ENCODE measurements around the gene SELENOO.
A peak's percentile ranks its signal among the peaks of the same experiment; 100 is the strongest.

The SELENOO gene

DNA sequence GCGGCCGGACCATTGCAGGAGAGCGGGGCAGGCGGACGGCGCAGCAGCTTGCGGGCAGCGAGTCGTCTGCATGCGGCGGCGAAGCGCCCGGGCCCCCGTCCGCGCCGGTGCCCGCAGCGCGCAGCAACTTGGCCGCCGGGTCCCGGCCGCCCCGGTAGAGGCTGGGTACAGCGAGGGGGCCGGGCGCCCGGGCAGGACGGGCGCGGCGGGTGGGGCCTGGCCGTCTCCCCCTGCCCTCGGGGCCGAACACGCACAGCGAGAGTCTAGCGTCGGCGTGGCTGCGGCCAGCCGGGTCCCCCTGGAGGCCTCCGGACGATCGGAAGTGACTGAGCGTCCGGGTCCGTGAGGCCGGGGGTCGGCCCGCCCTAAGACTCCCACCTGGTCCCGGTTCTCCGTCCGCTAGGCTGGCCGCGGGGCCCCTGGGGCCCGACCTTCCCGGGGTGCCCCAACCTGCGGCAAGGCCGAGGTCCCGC lies 15.9 kb upstream of the SELENOO start:
- DNase-seq: no peak

DNA sequence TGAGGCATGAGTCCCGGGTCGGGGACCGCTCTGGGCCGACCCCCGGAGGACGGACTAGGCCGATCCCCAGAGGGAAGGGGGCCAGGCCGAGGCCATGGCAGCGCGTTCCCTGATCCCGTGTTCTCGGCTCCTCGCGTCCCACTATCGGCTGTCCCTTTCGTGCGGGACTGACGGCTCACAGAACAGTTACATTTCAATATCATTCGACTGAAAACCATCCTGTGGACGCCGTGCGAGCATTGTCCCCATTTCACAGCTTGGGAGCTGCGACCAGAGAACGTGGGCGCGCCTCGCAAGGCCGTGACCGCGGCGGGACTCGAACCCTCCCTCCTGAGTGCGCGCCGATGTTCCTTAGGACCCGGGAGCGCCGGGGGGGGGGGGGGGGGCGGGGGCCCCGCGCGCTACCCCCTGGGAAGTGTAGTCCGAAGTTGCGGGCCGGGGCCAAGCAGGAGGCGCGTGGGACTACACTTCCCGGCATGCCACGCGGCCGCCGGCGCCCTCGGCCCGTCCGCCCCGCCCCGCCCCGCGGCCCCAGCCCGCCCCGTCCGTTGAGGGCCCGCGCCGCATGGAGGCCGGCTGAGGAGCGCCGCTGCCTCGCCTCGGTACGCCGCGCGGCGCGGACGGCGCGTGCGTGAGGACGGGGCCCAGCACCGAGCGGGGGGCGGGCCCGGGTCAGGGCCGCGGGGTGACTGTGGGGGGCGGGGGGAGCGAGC lies 15.3 kb upstream of the SELENOO start, which contains the start of gene TRABD:
Gene TRABD, plus strand, starts transcription at position 539 of the 713 bp plus-strand sequence. CDS start 7,148 bp downstream, outside the sequence.
- DNase-seq: peak; percentile 92

DNA sequence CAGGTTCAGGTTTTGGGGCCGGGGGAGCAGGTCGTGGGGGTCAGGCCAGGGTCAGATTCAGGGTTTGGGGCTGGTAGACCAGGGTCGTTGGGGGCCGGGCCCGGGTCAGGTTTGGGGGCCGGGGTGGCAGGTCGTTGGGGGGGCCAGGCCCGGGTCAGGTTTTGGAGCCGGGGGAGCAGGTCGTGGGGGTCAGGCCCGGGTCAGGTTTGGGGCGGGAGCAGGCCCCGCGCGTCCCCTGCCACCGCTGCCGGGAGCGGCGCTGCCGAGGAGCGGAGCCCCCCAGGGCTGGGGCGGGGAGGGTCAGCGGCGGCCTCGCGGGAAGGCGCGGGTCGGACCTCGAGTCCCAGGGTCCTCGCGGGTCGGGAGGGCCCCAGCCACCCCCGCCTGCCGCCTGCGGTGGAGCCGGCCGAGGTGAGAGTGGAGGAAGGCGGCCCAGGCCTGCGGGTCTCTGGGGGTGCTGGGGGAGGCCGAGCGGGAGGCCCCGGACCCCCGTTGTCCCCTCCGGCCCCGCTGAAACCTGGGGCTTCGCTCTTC lies 14.6 kb upstream of the SELENOO start:
- DNase-seq: no peak

DNA sequence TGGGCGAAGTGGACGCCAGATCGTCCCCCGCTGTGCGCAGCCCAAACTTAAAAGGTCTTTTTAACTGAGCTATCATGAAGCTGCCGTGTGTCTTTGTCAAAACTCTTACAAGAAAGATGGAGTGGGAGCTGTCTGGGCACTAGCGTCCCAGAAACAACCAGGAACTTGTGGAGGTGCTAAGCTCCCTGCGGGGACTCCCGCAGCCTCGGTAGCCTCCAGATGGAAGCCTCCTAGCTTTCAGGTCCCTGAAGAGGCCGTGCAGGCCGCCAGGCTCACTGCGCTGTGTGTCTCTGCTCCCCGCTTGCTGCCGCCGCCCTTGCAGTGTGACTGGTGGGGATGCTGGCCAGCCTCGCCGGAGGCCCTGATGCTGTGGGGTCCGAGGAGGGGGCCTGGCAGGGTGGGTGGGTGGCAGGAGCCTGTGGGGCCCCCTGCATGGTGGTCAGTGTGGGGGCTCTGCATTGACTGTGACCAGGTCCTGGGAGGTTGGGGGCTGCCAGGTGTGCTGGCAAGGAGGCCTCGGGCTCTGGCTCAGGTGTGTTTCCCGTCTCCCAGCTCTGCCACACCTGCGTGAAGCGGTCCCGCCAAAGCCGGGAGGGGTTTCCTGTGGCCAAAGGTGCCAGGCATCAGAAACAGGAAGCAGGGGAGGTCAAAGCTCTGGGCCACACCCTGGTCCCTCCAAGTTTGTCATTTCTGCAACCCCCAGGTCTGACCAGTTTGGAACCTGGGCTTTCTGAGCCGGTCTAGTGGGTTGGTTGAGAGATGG lies 13.9 kb upstream of the SELENOO start:
- DNase-seq: no peak

DNA sequence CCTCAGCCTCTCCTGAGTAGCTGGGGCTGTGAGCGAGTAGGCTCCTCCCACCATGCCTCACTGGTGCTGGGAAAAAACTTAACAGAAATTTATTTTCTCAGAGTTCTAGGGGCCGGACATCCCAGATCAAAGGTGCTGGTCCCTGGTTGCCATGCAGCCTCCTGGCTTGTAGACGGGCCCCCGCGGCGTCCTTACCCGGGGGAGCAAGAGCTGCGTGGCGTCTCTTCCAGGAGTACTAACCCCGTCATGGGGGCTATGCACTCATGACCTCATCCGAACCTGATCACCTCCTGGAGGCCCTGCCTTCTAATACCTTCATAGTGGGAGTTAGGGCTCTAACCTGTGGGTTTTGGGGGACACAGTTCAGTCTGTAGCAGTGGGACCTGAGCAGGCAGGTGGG lies 12.5 kb upstream of the SELENOO start:
- no peak for DNase-seq

DNA sequence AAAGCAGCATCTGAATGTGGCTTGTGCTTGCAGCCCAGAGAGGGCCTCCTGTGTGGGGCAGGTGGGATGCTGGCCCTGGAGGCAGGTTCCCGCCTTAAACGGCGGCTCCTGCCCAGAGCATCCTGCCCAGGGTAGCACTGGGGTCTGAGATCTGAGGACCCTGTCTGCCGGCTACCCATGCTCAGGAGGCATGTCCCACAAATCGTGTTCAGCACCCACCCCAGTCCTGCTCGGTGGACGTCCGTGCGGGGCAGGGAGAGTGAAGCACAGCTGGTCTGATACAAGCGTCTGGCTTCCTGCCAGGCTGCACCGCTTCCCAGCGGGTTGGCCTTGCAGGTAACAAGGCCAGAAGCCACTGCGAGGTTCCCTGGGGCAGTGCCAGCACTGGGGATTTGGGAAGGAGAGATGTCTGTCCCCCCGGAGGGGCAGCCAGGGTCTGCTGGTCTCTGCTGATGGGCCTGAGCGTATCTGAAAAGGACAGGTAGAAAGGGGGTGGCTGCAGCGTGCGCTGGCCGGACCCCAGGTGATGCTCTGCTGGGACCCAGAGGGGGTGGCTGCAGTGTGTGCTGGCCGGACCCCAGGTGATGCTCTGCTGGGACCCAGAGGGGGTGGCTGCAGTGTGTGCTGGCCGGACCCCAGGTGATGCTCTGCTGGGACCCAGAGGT lies 11.5 kb upstream of the SELENOO start:
- no peak for DNase-seq

DNA sequence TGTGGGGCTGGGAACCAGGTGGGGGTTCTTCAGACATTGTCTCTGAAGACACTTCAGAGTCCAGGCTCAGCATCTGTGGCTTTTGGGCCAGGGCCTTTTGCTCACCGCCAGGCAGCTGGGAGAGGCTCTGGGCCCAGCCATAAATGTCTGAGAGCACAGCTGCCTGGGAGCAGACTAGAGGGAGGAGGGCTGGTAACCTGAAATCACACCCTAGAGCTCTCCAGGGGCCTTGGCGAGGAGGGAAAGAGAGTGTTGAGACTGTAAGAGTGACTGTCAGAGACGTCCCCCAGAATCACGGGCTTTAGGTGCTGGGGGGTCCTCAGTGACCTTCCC lies 11.0 kb upstream of the SELENOO start:
- no peak for DNase-seq

DNA sequence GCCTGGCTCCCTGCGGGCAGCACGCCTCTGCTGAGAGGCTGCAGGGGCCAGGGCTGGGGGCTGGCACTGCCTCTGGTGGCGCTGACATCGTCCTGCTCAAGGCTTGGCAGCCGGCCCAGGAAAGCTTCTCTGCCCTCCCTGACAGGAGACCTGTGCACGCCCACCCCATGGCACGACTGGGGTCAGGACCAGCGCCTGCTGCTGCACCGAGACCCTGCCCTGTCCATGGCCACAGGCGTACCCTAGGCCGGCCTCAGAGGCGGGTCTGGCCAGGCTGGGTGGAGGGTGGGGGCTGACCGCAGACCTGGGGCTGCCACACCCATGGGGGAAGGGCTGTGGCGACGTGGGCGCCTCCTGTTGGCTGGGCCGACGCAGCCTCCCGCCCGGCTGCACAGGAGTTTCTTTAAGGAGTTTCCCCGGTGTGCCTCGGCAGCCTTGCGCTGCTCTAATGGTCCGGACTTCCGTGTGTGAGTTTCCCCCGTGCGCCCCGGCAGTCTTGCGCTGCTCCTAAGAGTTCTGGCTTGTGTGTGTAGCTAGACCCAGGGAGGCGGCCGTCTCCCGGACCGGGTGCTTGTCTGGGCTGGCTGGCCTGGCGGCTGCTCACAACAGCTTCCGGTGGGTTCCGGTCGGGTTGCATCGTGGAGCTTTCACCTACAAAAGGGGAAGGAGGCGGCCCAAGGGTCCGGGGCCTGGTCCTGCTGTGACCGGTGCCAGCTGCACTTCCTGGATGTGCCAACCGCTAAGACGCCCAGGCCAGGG lies 10.4 kb upstream of the SELENOO start:
- peak; percentile 75 for DNase-seq

DNA sequence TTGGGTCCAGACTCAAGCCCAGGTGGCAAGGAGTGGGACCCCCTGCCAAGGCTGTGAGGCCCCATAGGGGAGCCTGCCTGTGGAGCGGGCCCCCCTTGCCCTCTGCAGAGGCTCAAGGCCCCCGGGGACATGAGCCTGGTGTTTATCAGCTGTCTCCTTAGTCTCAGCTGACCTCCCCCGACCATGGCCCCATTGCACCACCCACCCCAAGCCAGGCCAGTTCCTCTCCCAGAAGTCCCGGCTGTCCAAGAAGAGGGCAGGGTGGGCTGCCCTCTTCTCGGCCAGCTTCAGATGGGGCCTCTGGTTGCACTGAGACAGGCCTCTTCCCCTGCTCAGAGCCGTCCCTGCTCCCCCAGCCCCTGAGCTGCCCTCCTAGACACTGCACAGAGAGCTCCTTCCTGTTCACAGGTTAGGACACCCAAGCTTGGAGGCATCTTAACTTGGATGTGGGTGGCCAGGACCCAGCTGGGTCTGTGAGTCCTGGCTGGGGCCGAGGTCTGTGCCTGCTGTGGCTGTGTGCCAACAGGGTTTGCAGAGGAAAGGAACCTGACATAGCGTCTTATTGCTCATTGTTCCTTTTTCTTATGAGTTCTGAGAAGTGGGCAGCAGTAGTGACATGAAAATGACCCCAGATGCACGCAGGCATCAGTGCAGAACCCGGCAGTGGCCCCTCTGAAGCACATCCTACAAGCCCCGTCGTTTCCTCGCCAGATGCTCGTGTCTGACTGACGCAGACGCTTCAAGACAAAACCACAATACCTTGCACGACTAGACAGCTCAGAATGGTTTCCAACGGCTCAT lies 9.7 kb upstream of the SELENOO start:
- DNase-seq: peak; percentile 65

DNA sequence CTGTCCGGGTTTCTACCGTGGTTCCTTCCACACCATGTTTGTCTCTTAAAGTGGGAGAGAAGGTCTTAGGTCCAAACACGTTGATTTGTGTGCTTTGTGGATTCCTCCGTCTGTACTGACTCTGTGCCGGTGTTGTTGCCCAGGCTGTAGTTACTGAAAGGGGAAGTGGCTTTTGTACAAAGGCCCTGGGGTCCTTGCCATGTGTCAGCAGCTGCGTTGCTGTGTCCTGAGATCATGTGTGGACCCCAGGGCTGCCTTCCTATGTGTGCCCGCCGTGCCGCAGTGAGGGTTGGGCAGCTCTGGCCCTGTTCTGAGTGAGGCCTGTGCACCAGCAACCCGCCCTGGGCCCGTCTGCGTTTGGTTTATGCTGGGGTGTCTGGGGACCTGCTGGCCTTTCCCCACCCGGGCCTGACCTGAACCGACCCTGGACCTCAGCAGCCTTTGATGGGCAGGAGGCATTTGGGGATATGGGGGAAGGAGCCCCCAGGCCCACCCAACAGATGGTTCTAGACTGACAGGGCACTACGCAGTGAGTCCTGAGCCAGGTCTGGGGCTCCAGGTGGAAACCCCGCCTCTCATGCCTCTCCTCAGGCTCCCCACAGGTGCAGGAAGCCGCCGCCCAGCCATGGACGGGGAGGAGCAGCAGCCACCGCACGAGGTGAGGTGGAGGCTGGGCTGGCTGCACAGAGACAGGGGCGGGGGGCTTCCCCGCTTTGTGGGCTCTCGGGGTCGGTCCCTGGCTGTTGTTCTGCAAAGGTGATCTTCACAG lies 8.2 kb upstream of the SELENOO start:
- DNase-seq: peak; percentile 45

DNA sequence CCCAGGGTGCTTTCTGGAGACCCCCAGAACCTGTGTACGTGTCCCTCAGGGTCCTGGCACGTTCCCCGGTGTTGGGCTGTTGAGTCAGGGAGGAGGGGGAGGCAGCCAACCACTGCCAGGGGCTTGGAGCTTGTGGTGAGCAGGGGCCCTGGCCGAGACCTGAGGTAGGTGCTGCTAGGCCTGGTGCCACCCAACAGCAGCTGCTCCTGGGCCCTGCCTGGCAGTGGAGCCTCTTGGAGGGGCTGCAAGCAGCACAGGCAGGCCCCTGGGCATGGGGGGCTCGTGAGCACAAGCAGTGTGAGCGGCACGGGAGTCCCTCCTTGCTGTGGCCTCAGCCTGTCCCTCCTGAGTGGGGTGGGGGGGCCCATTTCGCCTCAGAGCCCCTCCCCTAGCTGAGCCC lies 7.2 kb upstream of the SELENOO start:
- DNase-seq: no peak

DNA sequence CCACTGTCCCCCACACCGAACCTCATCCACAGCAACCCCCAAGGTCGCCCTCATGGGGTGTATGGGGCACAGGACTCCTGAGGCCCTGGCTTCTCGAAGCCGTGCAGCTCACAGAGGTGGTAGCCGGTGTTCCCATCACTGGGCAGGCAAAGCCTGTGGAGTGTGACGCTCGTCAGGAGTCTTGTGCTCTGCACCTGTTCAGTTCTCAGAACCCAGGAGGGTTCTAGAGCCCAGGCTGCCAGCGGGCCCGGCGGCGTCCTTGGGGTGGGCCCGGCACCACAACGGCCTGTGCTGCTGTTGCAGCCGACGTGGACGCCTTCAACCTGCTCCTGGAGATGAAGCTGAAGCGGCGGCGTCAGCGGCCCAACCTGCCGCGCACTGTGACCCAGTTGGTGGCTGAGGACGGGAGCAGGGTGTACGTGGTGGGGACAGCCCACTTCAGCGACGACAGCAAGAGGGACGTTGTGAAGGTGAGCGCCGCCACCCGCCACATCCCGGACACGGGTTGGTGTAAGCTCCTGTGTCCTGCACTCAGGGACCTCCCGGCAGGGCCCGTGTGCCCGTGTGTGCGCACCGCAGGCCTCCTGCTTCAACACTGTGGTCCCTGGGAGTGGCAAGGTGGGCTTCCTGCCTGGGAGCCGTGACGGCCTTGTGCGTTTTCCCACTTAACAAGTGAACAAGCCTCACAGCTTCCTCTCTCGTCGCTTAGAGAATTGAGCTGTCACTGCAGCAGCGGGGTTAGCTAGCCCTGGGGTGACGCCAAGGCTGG lies 6.6 kb upstream of the SELENOO start:
- DNase-seq: no peak

DNA sequence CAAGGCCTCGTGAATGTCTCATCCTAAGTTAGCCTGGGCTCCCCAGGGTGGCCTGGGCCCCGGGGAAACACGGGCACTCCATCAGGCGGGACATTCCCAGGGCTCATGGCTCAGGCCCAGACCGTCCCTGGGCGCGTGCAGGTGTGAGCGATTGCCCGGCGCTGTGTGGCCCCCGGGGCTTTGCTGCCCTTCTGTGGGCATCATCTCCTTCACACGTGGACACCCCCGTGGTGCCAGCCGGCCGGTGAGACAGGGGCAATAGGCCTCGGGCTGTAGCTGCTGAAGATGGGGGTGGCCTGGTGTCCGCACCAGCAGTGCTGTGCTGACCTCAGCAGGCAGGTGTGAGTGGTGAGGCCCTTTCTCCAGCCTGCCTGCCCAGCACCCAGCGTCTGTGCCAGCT lies 4.6 kb upstream of the SELENOO start:
- no peak for DNase-seq

DNA sequence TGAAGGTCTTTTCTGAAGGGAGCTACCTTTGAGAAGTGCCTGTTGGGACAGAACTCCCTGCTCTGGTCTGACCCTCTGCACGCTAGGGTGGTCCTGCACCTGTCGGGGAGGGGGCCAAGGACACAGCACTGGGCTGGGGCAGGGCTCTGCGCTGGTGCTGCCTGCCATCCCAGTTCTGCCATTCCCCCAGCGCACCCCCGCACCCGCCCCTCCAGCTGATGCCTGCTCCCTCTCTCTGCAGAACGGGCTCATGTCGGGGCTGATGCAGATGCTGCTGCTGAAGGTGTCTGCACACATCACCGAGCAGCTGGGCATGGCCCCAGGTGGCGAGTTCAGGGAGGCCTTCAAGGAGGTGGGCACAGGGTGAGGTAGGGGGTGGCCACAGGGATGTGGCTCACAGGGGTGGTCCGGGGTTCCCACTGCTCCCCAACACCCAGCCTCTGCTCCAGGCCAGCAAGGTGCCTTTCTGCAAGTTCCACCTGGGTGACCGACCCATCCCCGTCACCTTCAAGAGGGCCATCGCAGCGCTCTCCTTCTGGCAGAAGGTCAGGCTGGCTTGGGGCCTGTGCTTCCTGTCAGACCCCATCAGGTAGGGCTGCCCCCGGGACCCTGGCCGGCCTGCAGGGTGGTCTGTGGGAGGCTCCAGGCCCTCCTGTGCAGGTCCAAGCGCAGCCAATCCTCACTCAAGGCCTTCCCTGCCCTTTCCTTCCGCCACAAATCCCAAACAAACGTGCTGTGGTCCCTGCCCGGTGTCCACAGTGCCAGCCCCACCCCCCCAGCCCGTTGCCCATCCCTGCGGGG lies 3.6 kb upstream of the SELENOO start:
- no peak for DNase-seq

DNA sequence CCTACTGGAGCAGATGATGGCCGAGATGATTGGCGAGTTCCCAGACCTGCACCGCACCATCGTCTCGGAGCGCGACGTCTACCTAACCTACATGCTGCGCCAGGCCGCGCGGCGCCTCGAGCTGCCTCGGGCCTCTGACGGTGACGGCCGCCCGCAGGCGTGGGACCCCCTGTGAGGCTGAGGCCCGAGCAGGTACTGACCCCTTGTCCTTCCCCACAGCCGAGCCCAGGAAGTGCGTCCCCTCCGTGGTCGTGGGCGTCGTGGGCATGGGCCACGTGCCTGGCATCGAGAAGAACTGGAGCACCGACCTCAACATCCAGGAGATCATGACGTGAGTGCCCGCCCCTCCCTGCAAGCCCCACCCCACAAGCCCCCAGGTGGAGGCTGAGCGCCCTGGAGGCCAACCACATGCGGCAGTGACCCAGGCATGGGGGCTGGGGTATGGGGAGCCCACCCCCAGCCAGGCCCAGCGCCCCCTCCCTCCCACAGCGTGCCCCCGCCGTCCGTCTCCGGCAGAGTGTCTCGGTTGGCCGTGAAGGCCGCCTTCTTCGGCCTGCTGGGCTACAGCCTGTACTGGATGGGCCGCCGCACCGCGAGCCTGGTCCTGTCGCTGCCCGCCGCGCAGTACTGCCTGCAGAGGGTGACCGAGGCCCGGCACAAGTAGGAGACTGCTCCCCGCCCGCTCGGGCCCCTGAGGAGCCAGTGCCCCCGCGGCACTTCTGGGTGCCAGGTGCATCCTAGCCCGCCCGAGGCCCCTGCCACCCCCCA lies 2.8 kb upstream of the SELENOO start:
- DNase-seq: no peak

DNA sequence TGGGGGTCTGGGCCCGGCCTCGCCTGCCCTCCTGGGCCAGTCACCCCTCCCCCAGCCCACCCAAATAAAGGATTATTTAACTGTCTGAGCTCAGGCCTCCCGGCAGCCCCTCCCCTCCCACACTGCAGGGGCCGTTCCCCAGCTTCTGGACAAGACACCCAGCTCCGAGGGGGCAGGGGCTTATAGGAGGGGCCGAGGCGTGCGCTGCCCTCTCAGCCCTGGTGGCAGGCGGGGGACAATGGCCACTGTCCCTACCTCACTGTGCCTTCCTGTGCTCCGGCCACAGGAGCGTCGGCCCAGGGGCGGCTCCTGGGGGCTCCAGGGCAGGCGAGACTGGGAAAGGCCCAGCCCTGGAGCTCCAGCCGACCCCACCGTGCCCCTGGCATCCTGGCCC lies 2.2 kb upstream of the SELENOO start:
- DNase-seq: no peak

DNA sequence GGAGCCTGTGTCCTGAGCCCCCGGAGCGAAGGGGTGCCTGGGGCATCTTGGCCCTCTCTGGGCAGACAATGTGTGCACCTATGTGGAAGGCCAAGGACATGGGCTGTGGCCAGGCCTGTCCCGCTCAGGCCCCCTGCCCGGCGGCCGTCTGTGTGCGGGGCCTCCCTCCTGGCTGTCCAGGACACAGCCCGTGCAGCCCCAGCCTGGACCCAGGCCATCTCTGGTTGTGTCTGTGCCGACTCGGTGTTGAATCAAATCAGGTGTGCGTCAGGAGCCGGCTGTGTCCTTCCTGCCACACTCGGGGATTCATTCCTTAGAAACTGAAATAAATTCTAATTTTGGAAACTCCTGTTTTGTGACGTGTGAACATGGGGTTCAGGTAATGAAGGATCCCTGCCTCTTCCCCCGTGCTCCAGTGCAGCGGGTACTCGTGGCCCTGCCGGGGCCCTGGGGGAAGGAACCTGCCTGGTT lies 1.5 kb upstream of the SELENOO start:
- no peak for DNase-seq

DNA sequence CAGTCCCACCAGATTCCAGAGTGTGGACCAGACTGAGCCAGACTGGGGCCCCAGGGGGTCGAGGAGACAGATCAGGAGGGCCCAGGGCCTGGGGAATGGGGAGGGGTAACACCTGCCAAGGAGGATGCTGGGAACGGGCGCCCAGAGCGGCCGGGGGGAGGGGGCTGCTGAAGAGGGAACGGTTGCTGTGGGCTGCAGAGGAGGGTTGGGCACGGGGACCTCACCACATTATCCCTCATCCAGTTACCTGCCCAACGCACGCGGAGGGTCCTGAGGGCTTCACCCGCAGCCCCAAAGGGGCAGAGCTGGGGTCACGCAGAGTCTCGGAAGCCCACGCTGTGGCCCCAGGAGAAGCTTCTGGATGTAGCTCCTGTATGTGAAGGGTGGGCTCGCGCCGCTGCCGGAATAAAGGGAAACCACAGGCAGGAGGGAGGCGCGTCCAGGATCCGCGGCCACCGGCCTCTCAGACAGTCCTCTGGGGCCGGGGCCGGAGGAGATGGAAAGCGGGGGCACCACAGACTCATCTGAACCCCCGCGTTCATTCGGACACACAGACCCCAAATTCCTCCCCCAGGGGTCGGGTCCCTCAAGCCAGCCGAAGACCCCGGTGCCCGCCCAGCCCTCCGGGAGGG lies 866 bp upstream of the SELENOO start:
- DNase-seq: peak; percentile 23
